Type B pancreatic cell (in vitro differentiated cells): ENCODE measurements around the gene CABP4. TPM values are rescaled to one million over a fixed set of nuclear protein-coding genes. Genes with fewer than 3 reads are reported as not detected.

Experiments used
- DNase-seq: peaks from one replicate; pipeline ENCODE4 v3.0.0; 2021; ENCODE audit warnings: mixed read lengths; ENCODE audit not compliant: unreplicated experiment; ENCODE audit errors: extremely low spot score
- H3K27ac Mint-ChIP-seq: 2 replicates; pipeline ENCODE4 v1.8.0; 2021; ENCODE audit warnings: mild to moderate bottlenecking, mixed read lengths
- H3K27me3 Mint-ChIP-seq: 2 replicates; pipeline ENCODE4 v1.8.0; 2021; ENCODE audit warnings: mixed read lengths
- H3K36me3 Mint-ChIP-seq: 2 replicates; pipeline ENCODE4 v1.8.0; 2021; ENCODE audit warnings: mixed read lengths
- H3K4me1 Mint-ChIP-seq: one replicate; pipeline ENCODE4 v1.8.0; 2021; ENCODE audit warnings: mixed read lengths; ENCODE audit not compliant: unreplicated experiment
- H3K4me3 Mint-ChIP-seq: 2 replicates; pipeline ENCODE4 v1.8.0; 2021; ENCODE audit warnings: mild to moderate bottlenecking, mixed read lengths
- H3K9me3 Mint-ChIP-seq: 2 replicates; pipeline ENCODE4 v1.8.0; 2021; ENCODE audit warnings: mixed read lengths
- CTCF ChIP-seq: fragments of 200-600 bp; sonication (generic); conservative IDR thresholded peaks from 2 replicates; pipeline ENCODE4 v1.5.0; 2021; ENCODE audit warnings: antibody characterized with exemption, mild to moderate bottlenecking
- total RNA-seq: library from RNA; stranded (reverse); gene quantifications from 2 replicates; pipeline ENCODE4 v1.2.1, GENCODE V29; 2021; ENCODE audit warnings: low replicate concordance

Gene CABP4
- total RNA-seq, 1 donor from 2014 or later, result not detected

GRCh38 chr11:67495234-67496005 lies 40.3 kb downstream of the CABP4 start:
- no peaks in the 10 kb centered on the region for H3K9me3 Mint-ChIP-seq
- DNase-seq, result no peak
- no peak overlapping the region for H3K27ac Mint-ChIP-seq
- TF ChIP-seq CTCF, result no peak
- no peaks in the 10 kb centered on the region for H3K4me1 Mint-ChIP-seq
- H3K4me3 Mint-ChIP-seq, result no peak overlapping the region
- H3K36me3 Mint-ChIP-seq, result peaks cover under 1% of the 10 kb centered on the region
- H3K27me3 Mint-ChIP-seq, result no peaks in the 10 kb centered on the region

GRCh38 chr11:67496113-67496512 lies 41.0 kb downstream of the CABP4 start:
- no peaks in the 10 kb centered on the region for H3K9me3 Mint-ChIP-seq
- no peaks in the 10 kb centered on the region for H3K27me3 Mint-ChIP-seq
- H3K36me3 Mint-ChIP-seq, result peaks cover 7% of the 10 kb centered on the region
- H3K27ac Mint-ChIP-seq, result no peak overlapping the region
- no peak for DNase-seq
- no peaks in the 10 kb centered on the region for H3K4me1 Mint-ChIP-seq
- H3K4me3 Mint-ChIP-seq, result no peak overlapping the region
- no peak for TF ChIP-seq CTCF

- no peak for DNase-seq
- no peaks in the 10 kb centered on the region for H3K9me3 Mint-ChIP-seq
- no peak overlapping the region for H3K4me3 Mint-ChIP-seq
These were observed 42.6 kb downstream of the CABP4 start for GRCh38 chr11:67497656-67498291.

GRCh38 chr11:67498544-67498972 lies 43.4 kb downstream of the CABP4 start:
- peaks cover 5% of the 10 kb centered on the region for H3K27me3 Mint-ChIP-seq
- no peak for TF ChIP-seq CTCF
- H3K4me1 Mint-ChIP-seq, result peaks cover 5% of the 10 kb centered on the region
- peaks cover 8% of the 10 kb centered on the region for H3K36me3 Mint-ChIP-seq
- no peak overlapping the region for H3K27ac Mint-ChIP-seq
- DNase-seq, result no peak
- H3K4me3 Mint-ChIP-seq, result no peak overlapping the region
- no peaks in the 10 kb centered on the region for H3K9me3 Mint-ChIP-seq

More at GRCh38 chr11:67497656-67498291, 42.6 kb downstream of the CABP4 start:
- Mint-ChIP-seq H3K4me1 (peaks cover 1% of the 10 kb centered on the region), H3K36me3 (peaks cover 8% of the 10 kb centered on the region), H3K27ac (no peak overlapping the region), H3K27me3 (peaks cover 1% of the 10 kb centered on the region)
- TF ChIP-seq CTCF, result no peak

GRCh38 chr11:67499808-67500483 lies 44.8 kb downstream of the CABP4 start:
- Mint-ChIP-seq H3K27ac (no peak overlapping the region), H3K4me1 (peaks cover 5% of the 10 kb centered on the region), H3K27me3 (peaks cover 5% of the 10 kb centered on the region), H3K9me3 (no peaks in the 10 kb centered on the region), H3K36me3 (peaks cover 8% of the 10 kb centered on the region), H3K4me3 (no peak overlapping the region)
- DNase-seq, result no peak
- TF ChIP-seq CTCF, result no peak
